ENCODE data around the gene CASP1. TPM values are rescaled to one million over a fixed set of nuclear protein-coding genes. Genes with fewer than 3 reads are reported as not detected.

The CASP1 gene
- total RNA-seq, 4 donors from 2014 or later = 1.1 to 7.8 (median 3.5) TPM

DNA sequence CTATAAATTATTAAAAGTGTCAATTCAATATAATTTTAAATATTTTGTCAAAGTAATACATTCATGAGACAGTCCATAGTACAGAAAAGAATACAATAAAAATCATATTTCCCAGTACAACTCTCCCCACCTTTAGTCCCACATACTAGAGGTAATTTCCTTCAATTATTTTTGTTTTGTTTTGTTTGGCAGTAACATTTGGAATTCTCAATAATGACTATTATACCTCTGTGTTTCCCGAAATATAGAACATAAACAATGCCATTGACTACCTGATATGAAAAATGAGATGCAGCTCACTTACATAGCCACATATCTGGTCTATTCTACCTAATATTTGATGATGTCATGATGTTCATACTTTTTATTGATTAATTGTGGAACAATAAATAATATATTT, 42.2 kb downstream of the CASP1 start:
- in situ Hi-C loops (cut with MboI; ENCODE audit: low sequenced_read_pairs in 4 of 4) (no loop called here), intact Hi-C loops (cut with DNase I; ENCODE audit: low total_unique reads) (no loop called here)
- H3K9me3 ChIP-seq = no peaks in the 10 kb centered on the region
- no peak for TF ChIP-seq POLR2A (IDR thresholded peaks at IDR 0.05)
- TF ChIP-seq, protein P1, sequence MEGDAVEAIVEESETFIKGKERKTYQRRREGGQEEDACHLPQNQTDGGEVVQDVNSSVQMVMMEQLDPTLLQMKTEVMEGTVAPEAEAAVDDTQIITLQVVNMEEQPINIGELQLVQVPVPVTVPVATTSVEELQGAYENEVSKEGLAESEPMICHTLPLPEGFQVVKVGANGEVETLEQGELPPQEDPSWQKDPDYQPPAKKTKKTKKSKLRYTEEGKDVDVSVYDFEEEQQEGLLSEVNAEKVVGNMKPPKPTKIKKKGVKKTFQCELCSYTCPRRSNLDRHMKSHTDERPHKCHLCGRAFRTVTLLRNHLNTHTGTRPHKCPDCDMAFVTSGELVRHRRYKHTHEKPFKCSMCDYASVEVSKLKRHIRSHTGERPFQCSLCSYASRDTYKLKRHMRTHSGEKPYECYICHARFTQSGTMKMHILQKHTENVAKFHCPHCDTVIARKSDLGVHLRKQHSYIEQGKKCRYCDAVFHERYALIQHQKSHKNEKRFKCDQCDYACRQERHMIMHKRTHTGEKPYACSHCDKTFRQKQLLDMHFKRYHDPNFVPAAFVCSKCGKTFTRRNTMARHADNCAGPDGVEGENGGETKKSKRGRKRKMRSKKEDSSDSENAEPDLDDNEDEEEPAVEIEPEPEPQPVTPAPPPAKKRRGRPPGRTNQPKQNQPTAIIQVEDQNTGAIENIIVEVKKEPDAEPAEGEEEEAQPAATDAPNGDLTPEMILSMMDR (IDR thresholded peaks at IDR 0.05 in 4 of 5, conservative IDR thresholded peaks at IDR 0.05 in 1 of 5) = no peak
- DNase-seq = no peak
- no peaks in the 10 kb centered on the region for H3K4me1 ChIP-seq
- H3K27ac ChIP-seq = no peak overlapping the region
- H3K27me3 ChIP-seq = no peaks in the 10 kb centered on the region
- H3K4me3 ChIP-seq = no peak overlapping the region
- no peak for ATAC-seq
- no peaks in the 10 kb centered on the region for H3K36me3 ChIP-seq

DNA sequence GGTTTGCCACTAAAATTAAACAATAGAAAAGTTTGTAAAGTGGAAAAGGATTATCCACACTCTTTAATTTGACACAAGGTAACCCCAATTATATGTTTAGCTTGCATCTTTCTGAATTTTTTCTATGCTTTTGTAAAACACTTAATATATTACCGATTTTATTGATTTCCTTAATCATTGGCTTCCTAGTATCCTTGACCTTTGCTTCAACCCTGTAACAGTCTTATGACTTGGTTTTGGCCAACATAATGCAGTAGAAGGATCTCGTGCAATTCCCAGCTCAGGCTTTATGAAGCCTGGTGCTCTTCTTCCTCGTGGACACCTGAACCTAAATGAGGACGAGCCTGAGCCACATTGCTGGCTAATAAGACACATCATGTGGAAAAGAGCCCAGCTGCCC, 43.0 kb downstream of the CASP1 start:
- TF ChIP-seq POLR2A (IDR thresholded peaks at IDR 0.05) = no peak
- TF ChIP-seq, protein P1 (IDR thresholded peaks at IDR 0.05 in 4 of 5, conservative IDR thresholded peaks at IDR 0.05 in 1 of 5) = no peak
- no peaks in the 10 kb centered on the region for H3K27me3 ChIP-seq
- H3K27ac ChIP-seq = no peak overlapping the region
- H3K9me3 ChIP-seq = no peaks in the 10 kb centered on the region
- intact Hi-C loops (cut with DNase I; ENCODE audit: low total_unique reads) = no loop called here
- H3K4me3 ChIP-seq = no peak overlapping the region
- no peaks in the 10 kb centered on the region for H3K4me1 ChIP-seq
- ATAC-seq (no peak), DNase-seq (no peak)
- H3K36me3 ChIP-seq = no peaks in the 10 kb centered on the region
- in situ Hi-C loops (cut with MboI; ENCODE audit: low sequenced_read_pairs in 4 of 4) = no loop called here

DNA sequence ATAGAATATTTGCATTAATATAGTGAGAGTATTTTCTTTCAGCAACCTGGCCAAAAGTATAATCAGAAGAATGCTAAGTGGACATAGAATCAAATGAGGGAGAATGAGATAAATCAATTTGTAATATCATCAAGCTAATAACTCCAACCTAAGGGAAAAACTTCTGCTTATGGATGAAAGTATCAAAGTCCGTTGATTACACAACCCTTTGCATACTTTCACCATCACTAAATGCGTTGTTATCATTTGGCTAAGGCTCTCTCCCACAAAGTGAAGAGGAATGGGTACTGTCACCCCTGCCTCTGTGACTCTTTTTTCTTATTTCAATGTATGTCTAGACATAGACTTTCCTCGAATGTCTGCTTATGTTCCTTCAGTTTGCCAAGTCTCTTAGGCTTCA, 50.1 kb downstream of the CASP1 start:
- DNase-seq (no peak), ATAC-seq (no peak)
- H3K27ac ChIP-seq = no peak overlapping the region
- no peaks in the 10 kb centered on the region for H3K36me3 ChIP-seq
- H3K27me3 ChIP-seq = no peaks in the 10 kb centered on the region
- in situ Hi-C loops (cut with MboI; ENCODE audit: low sequenced_read_pairs in 4 of 4) = no loop called here
- TF ChIP-seq POLR2A (IDR thresholded peaks at IDR 0.05) = no peak
- TF ChIP-seq, protein P1 (IDR thresholded peaks at IDR 0.05 in 4 of 5, conservative IDR thresholded peaks at IDR 0.05 in 1 of 5) = no peak
- no peaks in the 10 kb centered on the region for H3K9me3 ChIP-seq
- H3K4me1 ChIP-seq = no peaks in the 10 kb centered on the region
- no peak overlapping the region for H3K4me3 ChIP-seq
- intact Hi-C loops (cut with DNase I; ENCODE audit: low total_unique reads) = no loop called here

DNA sequence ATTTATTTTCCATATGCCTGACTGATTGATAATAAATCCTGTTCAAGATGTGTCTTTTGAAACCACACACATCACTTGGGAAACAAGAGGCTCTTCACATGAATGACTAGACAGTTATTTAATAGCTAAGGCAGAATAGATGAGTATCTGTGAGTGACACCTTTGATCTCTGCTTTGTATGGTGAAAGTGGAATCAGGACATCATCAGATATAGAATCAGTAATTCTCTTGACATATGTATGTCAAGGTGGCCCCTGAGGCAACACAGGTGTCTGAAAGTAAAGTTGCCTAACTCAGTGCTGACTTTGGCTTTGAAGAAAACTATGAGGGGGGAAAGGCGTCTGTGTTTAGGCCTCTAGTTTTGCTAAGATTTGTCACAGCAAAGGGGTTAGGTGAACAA, 55.1 kb downstream of the CASP1 start:
- in situ Hi-C loops (cut with MboI; ENCODE audit: low sequenced_read_pairs in 4 of 4) = no loop called here
- TF ChIP-seq POLR2A (IDR thresholded peaks at IDR 0.05) = no peak
- TF ChIP-seq, protein P1 (IDR thresholded peaks at IDR 0.05 in 4 of 5, conservative IDR thresholded peaks at IDR 0.05 in 1 of 5) = no peak
- intact Hi-C loops (cut with DNase I; ENCODE audit: low total_unique reads) = no loop called here
- H3K4me3 ChIP-seq = no peak overlapping the region
- no peaks in the 10 kb centered on the region for H3K36me3 ChIP-seq
- H3K27ac ChIP-seq = no peak overlapping the region
- no peaks in the 10 kb centered on the region for H3K9me3 ChIP-seq
- no peaks in the 10 kb centered on the region for H3K27me3 ChIP-seq
- DNase-seq (no peak), ATAC-seq (no peak)
- no peaks in the 10 kb centered on the region for H3K4me1 ChIP-seq

Other genes starting within 250 kb of the CASP1 start
- gene CASP12, start 136.7 kb downstream of the CASP1 start, total RNA-seq = under 1 TPM in 3 of 4 donors, not detected in 1; 0.39 to 0.86 (median 0.49) TPM
- 10 to 100 TPM; 12.0 to 17.2 (median 14.4) TPM for gene CASP4, start 66.6 kb downstream of the CASP1 start, total RNA-seq
- gene CASP5, start 12.0 kb downstream of the CASP1 start, total RNA-seq = not detected
- 1 to 10 TPM in 3 of 4 donors, not detected in 1; 1.5 to 2.1 (median 1.6) TPM for gene CARD16, start 10.2 kb upstream of the CASP1 start, total RNA-seq
- not detected for gene CARD18, start 104.6 kb upstream of the CASP1 start, total RNA-seq